ENCODE measurements around the gene CKMT2. TPM values are rescaled to one million over a fixed set of nuclear protein-coding genes. Genes with fewer than 3 reads are reported as not detected.
A peak's percentile ranks its signal among the peaks of the same experiment; 100 is the strongest.

Gene CKMT2
- 1 to 10 TPM in 1 of 2 donors, under 1 TPM in 1; 0.53 to 1.5 TPM for polyA plus RNA-seq

- Histone ChIP-seq H3K27me3 (ENCODE audit: control insufficient read depth in 1 of 2, insufficient read depth in 2 of 2, low read length in 2 of 2) (no peaks in the 10 kb centered on the region), H3K36me3 (ENCODE audit: control insufficient read depth in 2 of 2, insufficient read depth in 2 of 2, low read length in 1 of 2) (no peaks in the 10 kb centered on the region), H3K4me1 (ENCODE audit: control insufficient read depth in 2 of 2, insufficient read depth in 2 of 2, low read length in 1 of 2) (peaks cover 4 to 6% of the 10 kb centered on the region in 2 donors), H3K4me3 (ENCODE audit: low read depth in 1 of 2, low read length in 2 of 2) (peak within 1 kb of the TSS; percentile 26 to 44), H3K27ac (ENCODE audit: low read depth in 2 of 2, low read length in 1 of 2) (peak within 1 kb of the TSS; percentile 3 to 70), H3K9me3 (ENCODE audit: control insufficient read depth in 2 of 2, insufficient read depth in 1 of 2, low read depth in 1 of 2, low read length in 1 of 2) (no peaks in the 10 kb centered on the region)
- WGBS, 2 donors: 10 to 12% methylated on average over 28 of the region's 28 CpGs
These were observed at the start of gene CKMT2 for GRCh38 chr5:81233080-81233634. Gene CKMT2 (plus strand): TSS chr5:81233322. CDS start chr5:81251133, 17,811 bp downstream.

DNA sequence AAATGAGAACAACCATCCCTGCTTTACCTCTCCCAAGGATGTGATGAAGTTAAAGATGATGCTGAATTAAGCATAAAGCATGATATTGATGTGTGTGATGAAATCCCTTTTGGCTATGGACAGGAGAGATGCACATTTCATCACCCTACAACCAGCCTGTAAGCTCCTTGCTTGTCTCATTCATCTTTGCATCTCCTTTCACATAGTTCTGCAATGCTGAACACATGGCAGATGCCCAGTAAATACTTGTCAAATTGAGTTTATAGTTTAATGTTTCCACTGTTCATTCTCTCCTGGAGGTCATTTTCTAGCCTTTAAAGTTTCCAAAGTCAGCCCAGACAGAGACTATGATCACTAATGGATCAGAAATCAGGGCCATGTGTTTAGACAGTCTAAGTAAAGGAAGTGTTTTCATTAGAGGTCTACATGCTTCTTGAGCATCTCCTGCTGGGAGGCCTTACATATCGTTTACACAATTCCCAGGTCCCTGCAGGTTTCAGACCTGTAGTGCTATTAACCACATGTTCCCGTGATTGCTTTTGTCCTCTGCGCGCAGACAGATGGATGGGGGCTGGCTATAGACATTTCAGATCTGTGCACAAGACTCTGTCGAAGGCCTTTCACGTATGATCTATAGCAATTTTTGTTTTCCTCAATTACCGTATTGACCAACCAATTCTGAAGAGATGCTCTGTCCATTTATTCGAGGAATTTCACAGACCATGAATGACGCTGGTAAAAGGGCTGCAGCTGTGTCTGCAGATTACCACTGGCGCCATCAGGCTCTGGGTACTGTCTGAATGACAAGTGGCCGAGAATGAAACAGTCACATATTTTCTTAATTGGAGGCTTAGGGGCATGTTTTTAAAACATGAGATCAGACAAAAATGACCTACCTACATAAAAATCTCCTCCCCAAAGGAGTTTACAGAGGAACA is 49.0 kb upstream of the CKMT2 start:
- 89 to 90% methylated on average over 11 of the region's 11 CpGs for WGBS, 2 donors
- no peaks in the 10 kb centered on the region for H3K36me3 ChIP-seq (ENCODE audit: control insufficient read depth in 2 of 2, insufficient read depth in 2 of 2, low read length in 1 of 2)
- H3K27me3 ChIP-seq (ENCODE audit: control insufficient read depth in 1 of 2, insufficient read depth in 2 of 2, low read length in 2 of 2): no peaks in the 10 kb centered on the region
- no peaks in the 10 kb centered on the region for H3K9me3 ChIP-seq (ENCODE audit: control insufficient read depth in 2 of 2, insufficient read depth in 1 of 2, low read depth in 1 of 2, low read length in 1 of 2)
- peaks cover 0 to 2% of the 10 kb centered on the region in 2 donors for H3K4me1 ChIP-seq (ENCODE audit: control insufficient read depth in 2 of 2, insufficient read depth in 2 of 2, low read length in 1 of 2)
- no peak overlapping the region for H3K4me3 ChIP-seq (ENCODE audit: low read depth in 1 of 2, low read length in 2 of 2)
- no peak overlapping the region for H3K27ac ChIP-seq (ENCODE audit: low read depth in 2 of 2, low read length in 1 of 2)

DNA sequence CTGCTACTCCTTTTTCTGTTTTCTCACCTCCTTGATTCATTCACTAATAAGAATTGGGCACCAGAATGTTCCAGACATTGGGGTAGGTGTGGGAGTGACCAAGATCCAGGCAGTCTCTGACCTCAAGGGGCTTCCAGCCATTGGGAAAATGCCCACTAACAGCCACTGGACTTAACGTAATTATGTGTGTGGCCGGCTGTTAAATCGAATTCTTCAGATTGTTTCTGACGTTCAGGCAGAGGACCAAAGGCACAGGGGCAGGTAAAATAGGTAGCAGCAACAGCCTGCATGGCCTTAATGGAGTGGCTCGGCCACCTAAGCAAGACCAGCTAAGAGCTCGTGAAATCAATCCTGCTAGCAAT is 48.4 kb upstream of the CKMT2 start:
- no peaks in the 10 kb centered on the region for H3K27me3 ChIP-seq (ENCODE audit: control insufficient read depth in 1 of 2, insufficient read depth in 2 of 2, low read length in 2 of 2)
- no peaks in the 10 kb centered on the region for H3K9me3 ChIP-seq (ENCODE audit: control insufficient read depth in 2 of 2, insufficient read depth in 1 of 2, low read depth in 1 of 2, low read length in 1 of 2)
- WGBS, 2 donors: 90 to 91% methylated on average over 6 of the region's 6 CpGs
- H3K4me3 ChIP-seq (ENCODE audit: low read depth in 1 of 2, low read length in 2 of 2): no peak overlapping the region
- H3K36me3 ChIP-seq (ENCODE audit: control insufficient read depth in 2 of 2, insufficient read depth in 2 of 2, low read length in 1 of 2): no peaks in the 10 kb centered on the region
- peaks cover 0 to 2% of the 10 kb centered on the region in 2 donors for H3K4me1 ChIP-seq (ENCODE audit: control insufficient read depth in 2 of 2, insufficient read depth in 2 of 2, low read length in 1 of 2)
- no peak overlapping the region for H3K27ac ChIP-seq (ENCODE audit: low read depth in 2 of 2, low read length in 1 of 2)

GRCh38 chr5:81187885-81188284 is 45.2 kb upstream of the CKMT2 start:
- Histone ChIP-seq H3K27ac (ENCODE audit: low read depth in 2 of 2, low read length in 1 of 2) (no peak overlapping the region), H3K36me3 (ENCODE audit: control insufficient read depth in 2 of 2, insufficient read depth in 2 of 2, low read length in 1 of 2) (no peaks in the 10 kb centered on the region), H3K27me3 (ENCODE audit: control insufficient read depth in 1 of 2, insufficient read depth in 2 of 2, low read length in 2 of 2) (no peaks in the 10 kb centered on the region), H3K4me3 (ENCODE audit: low read depth in 1 of 2, low read length in 2 of 2) (no peak overlapping the region), H3K4me1 (ENCODE audit: control insufficient read depth in 2 of 2, insufficient read depth in 2 of 2, low read length in 1 of 2) (peaks cover 0 to 2% of the 10 kb centered on the region in 2 donors), H3K9me3 (ENCODE audit: control insufficient read depth in 2 of 2, insufficient read depth in 1 of 2, low read depth in 1 of 2, low read length in 1 of 2) (no peaks in the 10 kb centered on the region)
- 29% methylated on average over 6 of the region's 6 CpGs for WGBS, 2 donors

- no peaks in the 10 kb centered on the region for H3K9me3 ChIP-seq (ENCODE audit: control insufficient read depth in 2 of 2, insufficient read depth in 1 of 2, low read depth in 1 of 2, low read length in 1 of 2)
- H3K27me3 ChIP-seq (ENCODE audit: control insufficient read depth in 1 of 2, insufficient read depth in 2 of 2, low read length in 2 of 2): no peaks in the 10 kb centered on the region
- peaks cover 0 to 2% of the 10 kb centered on the region in 2 donors for H3K4me1 ChIP-seq (ENCODE audit: control insufficient read depth in 2 of 2, insufficient read depth in 2 of 2, low read length in 1 of 2)
- WGBS, 2 donors: 58 to 66% methylated on average over 6 of the region's 6 CpGs
- no peaks in the 10 kb centered on the region for H3K36me3 ChIP-seq (ENCODE audit: control insufficient read depth in 2 of 2, insufficient read depth in 2 of 2, low read length in 1 of 2)
- no peak overlapping the region for H3K4me3 ChIP-seq (ENCODE audit: low read depth in 1 of 2, low read length in 2 of 2)
- no peak overlapping the region for H3K27ac ChIP-seq (ENCODE audit: low read depth in 2 of 2, low read length in 1 of 2)
These were observed 44.2 kb upstream of the CKMT2 start for GRCh38 chr5:81188962-81189361.

DNA sequence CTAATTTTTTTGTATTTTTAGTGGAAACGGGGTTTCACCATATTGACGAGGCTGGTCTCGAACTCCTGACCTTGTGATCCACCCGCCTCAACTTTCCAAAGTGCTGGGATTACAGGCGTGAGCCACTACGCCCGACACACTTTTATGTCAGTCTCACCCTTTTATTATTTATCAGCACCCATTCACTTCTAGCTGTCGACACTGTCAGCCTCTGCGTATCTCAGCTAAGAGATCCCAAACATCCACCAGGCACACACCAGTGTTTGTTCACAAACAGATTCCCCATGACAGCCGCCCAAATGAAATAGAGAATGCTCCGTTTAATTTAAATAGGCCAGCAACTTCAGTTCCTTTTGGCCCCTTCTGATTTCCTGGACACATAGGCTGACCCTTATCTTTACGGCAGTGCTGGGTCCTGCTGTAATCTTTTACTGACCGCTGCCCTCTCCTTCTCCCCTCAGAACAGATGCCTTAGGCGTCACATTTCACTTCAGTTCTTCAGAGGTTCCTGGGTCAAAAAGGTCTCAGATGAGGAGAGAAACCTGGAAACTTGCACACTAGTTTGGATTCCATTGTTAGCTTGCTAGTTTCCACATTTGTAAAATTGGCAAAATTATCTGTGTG is 43.1 kb upstream of the CKMT2 start:
- H3K27ac ChIP-seq (ENCODE audit: low read depth in 2 of 2, low read length in 1 of 2): no peak overlapping the region
- H3K4me3 ChIP-seq (ENCODE audit: low read depth in 1 of 2, low read length in 2 of 2): no peak overlapping the region
- peaks cover 2% of the 10 kb centered on the region in 2 donors for H3K4me1 ChIP-seq (ENCODE audit: control insufficient read depth in 2 of 2, insufficient read depth in 2 of 2, low read length in 1 of 2)
- WGBS, 2 donors: 78 to 82% methylated on average over 14 of the region's 14 CpGs
- no peaks in the 10 kb centered on the region for H3K27me3 ChIP-seq (ENCODE audit: control insufficient read depth in 1 of 2, insufficient read depth in 2 of 2, low read length in 2 of 2)
- no peaks in the 10 kb centered on the region for H3K36me3 ChIP-seq (ENCODE audit: control insufficient read depth in 2 of 2, insufficient read depth in 2 of 2, low read length in 1 of 2)
- H3K9me3 ChIP-seq (ENCODE audit: control insufficient read depth in 2 of 2, insufficient read depth in 1 of 2, low read depth in 1 of 2, low read length in 1 of 2): no peaks in the 10 kb centered on the region

DNA sequence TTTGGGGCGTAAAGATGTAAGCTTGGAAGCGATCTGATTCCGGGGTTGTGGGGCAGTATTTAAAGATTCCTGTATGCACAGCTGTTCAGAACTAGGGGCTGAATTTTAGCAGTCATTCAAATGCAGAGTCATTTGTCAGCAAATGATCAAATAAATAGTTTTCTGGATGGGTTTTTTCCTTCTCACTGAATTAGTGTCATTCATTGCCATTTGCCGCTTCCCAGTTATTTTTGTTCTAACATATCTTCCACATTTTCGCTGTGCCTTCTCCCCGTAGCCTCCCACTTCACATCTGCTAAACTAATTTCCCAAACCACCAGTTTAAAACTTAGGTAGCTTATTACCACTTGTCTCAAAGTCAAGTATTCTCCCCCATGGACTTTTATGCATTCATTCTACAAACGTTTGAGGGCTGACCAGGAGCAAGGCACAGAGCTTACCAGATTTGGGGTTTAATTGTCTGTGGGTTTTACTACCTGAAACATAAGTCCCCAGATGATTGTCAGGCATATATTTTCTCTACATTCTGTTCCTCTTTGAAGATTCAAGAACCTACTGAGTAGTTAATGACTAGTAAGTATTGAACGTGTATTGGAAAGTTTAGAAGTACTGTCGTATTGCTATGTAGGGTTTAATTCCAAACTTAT is 41.3 kb upstream of the CKMT2 start:
- H3K4me1 ChIP-seq (ENCODE audit: control insufficient read depth in 2 of 2, insufficient read depth in 2 of 2, low read length in 1 of 2): peaks cover 2 to 3% of the 10 kb centered on the region in 2 donors
- H3K36me3 ChIP-seq (ENCODE audit: control insufficient read depth in 2 of 2, insufficient read depth in 2 of 2, low read length in 1 of 2): no peaks in the 10 kb centered on the region
- H3K27ac ChIP-seq (ENCODE audit: low read depth in 2 of 2, low read length in 1 of 2): no peak overlapping the region
- no peaks in the 10 kb centered on the region for H3K27me3 ChIP-seq (ENCODE audit: control insufficient read depth in 1 of 2, insufficient read depth in 2 of 2, low read length in 2 of 2)
- H3K4me3 ChIP-seq (ENCODE audit: low read depth in 1 of 2, low read length in 2 of 2): no peak overlapping the region
- 87 to 92% methylated on average over 9 of the region's 9 CpGs for WGBS, 2 donors
- no peaks in the 10 kb centered on the region for H3K9me3 ChIP-seq (ENCODE audit: control insufficient read depth in 2 of 2, insufficient read depth in 1 of 2, low read depth in 1 of 2, low read length in 1 of 2)

DNA sequence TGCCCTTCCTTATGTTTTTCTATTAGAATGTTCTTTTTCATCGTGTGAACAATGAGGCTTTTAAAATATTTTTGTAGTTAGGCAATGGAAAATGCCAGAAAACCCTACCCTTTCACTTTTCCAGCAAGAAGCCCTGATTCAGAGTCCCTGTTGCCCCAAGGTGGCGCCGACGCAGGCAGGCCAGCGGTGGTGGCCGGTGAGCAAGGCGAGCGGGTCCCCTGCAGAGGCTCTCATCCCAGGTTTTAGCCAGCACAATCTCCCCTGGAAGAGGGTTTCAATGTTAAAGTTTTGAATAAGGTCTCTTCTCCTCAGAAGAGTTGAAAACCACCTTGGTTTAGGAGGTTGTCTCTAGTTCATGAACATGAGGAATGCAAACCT is 40.8 kb upstream of the CKMT2 start:
- H3K4me1 ChIP-seq (ENCODE audit: control insufficient read depth in 2 of 2, insufficient read depth in 2 of 2, low read length in 1 of 2): peaks cover 2 to 3% of the 10 kb centered on the region in 2 donors
- H3K27me3 ChIP-seq (ENCODE audit: control insufficient read depth in 1 of 2, insufficient read depth in 2 of 2, low read length in 2 of 2): no peaks in the 10 kb centered on the region
- H3K27ac ChIP-seq (ENCODE audit: low read depth in 2 of 2, low read length in 1 of 2): no peak overlapping the region
- no peak overlapping the region for H3K4me3 ChIP-seq (ENCODE audit: low read depth in 1 of 2, low read length in 2 of 2)
- H3K36me3 ChIP-seq (ENCODE audit: control insufficient read depth in 2 of 2, insufficient read depth in 2 of 2, low read length in 1 of 2): no peaks in the 10 kb centered on the region
- WGBS, 2 donors: 76 to 78% methylated on average over 8 of the region's 8 CpGs
- H3K9me3 ChIP-seq (ENCODE audit: control insufficient read depth in 2 of 2, insufficient read depth in 1 of 2, low read depth in 1 of 2, low read length in 1 of 2): no peaks in the 10 kb centered on the region

GRCh38 chr5:81194633-81195334 is 38.3 kb upstream of the CKMT2 start:
- Histone ChIP-seq H3K27ac (ENCODE audit: low read depth in 2 of 2, low read length in 1 of 2) (no peak overlapping the region), H3K4me1 (ENCODE audit: control insufficient read depth in 2 of 2, insufficient read depth in 2 of 2, low read length in 1 of 2) (peaks cover 0 to 3% of the 10 kb centered on the region in 2 donors), H3K9me3 (ENCODE audit: control insufficient read depth in 2 of 2, insufficient read depth in 1 of 2, low read depth in 1 of 2, low read length in 1 of 2) (no peaks in the 10 kb centered on the region), H3K27me3 (ENCODE audit: control insufficient read depth in 1 of 2, insufficient read depth in 2 of 2, low read length in 2 of 2) (no peaks in the 10 kb centered on the region), H3K4me3 (ENCODE audit: low read depth in 1 of 2, low read length in 2 of 2) (no peak overlapping the region), H3K36me3 (ENCODE audit: control insufficient read depth in 2 of 2, insufficient read depth in 2 of 2, low read length in 1 of 2) (no peaks in the 10 kb centered on the region)
- 23 to 24% methylated on average over 31 of the region's 31 CpGs for WGBS, 2 donors

Data from esophagus (tissue), 2 donors.